Thyroid gland (tissue), 4 donors: ENCODE results near the gene CRYGN.

Experiments used
- POLR2A ChIP-seq, 2 donors: fragments of 450-650 bp; IDR thresholded peaks; one replicate each; pipeline ENCODE4 v1.6.1; 2017; ENCODE audit warnings: antibody characterized with exemption in 2 of 2, mild to moderate bottlenecking in 2 of 2, moderate library complexity in 1 of 2
- TF ChIP-seq, protein P1 (sequence below), 6 experiments: fragments of 200-600 bp in 3 of 6; fragments of 450-650 bp in 3 of 6; sonication (generic) in 3 of 6; IDR thresholded peaks; one replicate each; pipeline ENCODE4 v1.5.1; 2016 to 2019; ENCODE audit warnings: antibody characterized with exemption in 6 of 6, mild to moderate bottlenecking in 2 of 6, inconsistent platforms in 1 of 6, moderate library complexity in 1 of 6

DNA sequence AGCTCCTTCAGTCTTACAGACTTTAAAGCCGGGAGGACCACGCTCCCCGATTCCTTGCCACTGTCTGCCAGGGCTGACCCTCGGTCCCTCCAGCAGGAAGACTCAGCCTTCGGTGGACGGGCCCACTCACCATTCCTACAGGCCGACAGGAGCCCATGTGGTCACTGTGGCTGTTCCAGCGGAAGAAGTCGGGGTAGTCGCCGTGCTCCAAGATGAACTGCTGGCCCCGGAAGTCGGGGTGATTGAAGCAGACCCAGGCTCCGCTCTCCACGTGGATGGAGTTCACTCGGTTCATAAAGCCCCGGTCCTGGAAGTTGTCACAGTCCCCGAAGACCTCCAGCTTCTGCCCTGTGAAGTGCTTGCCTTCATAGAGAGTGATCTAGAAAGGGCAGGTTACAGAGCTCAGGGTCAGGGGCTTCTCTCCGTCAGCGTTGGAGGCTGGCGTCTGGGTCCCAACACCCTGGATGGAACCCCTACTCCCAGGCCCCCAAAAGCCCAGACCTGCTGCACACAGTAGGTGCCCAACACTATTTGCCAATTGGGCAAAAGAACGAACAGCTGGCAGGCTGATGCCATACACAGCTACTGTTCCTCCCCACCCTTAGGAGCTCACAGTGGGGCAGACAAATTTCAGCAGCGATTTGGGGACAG is 1.9 kb downstream of the CRYGN start:
- TF ChIP-seq POLR2A (IDR thresholded peaks at IDR 0.05): no peak
- TF ChIP-seq, protein P1, sequence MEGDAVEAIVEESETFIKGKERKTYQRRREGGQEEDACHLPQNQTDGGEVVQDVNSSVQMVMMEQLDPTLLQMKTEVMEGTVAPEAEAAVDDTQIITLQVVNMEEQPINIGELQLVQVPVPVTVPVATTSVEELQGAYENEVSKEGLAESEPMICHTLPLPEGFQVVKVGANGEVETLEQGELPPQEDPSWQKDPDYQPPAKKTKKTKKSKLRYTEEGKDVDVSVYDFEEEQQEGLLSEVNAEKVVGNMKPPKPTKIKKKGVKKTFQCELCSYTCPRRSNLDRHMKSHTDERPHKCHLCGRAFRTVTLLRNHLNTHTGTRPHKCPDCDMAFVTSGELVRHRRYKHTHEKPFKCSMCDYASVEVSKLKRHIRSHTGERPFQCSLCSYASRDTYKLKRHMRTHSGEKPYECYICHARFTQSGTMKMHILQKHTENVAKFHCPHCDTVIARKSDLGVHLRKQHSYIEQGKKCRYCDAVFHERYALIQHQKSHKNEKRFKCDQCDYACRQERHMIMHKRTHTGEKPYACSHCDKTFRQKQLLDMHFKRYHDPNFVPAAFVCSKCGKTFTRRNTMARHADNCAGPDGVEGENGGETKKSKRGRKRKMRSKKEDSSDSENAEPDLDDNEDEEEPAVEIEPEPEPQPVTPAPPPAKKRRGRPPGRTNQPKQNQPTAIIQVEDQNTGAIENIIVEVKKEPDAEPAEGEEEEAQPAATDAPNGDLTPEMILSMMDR (IDR thresholded peaks at IDR 0.05): no peak
